Upper lobe of left lung (tissue), 4 donors: Measurements from ENCODE around the gene UBR1.

Experiments
- EP300 ChIP-seq, 4 donors: sonication (generic); formaldehyde crosslinking; IDR thresholded peaks; one replicate each; pipeline ENCODE4 v1.5.1; 2017; ENCODE audit warnings: antibody characterized with exemption in 4 of 4, control low read depth in 2 of 4
- POLR2A ChIP-seq, 4 donors: fragments of 450-650 bp; IDR thresholded peaks; one replicate each; pipeline ENCODE4 v1.5.1; 2016 to 2017; ENCODE audit warnings: antibody characterized with exemption in 4 of 4, mild to moderate bottlenecking in 2 of 4
- POLR2AphosphoS5 ChIP-seq, 2 donors: sonication (generic); formaldehyde crosslinking; IDR thresholded peaks; one replicate each; pipeline ENCODE4 v1.5.1; 2017; ENCODE audit warnings: antibody characterized with exemption in 2 of 2
- TF ChIP-seq, protein P1 (sequence below), 6 experiments: fragments of 450-650 bp in 4 of 6; fragments of 200-600 bp in 2 of 6; sonication (generic) in 2 of 6; IDR thresholded peaks; one replicate each; pipeline ENCODE4 v1.5.1; 2016 to 2019; ENCODE audit warnings: antibody characterized with exemption in 6 of 6

DNA sequence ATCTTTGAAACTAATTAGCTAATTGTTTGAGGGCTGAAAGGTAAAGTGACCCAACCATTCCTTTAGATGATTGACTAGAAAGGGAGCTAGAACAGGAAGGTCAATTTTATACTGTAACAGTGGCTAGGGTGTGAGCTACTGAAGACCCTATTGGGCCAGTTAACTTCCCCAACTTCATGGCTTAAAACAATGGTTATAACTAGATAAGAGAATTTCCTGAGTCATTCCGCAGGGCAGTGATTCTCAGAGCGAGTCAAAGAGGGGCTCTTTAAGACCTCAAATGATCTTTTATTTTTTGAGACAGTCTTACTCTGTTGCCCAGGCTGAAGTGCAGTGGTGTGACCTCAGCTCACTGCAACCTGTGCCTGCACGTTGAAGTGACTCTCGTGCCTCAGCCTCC is 151.5 kb downstream of the UBR1 start:
- TF ChIP-seq POLR2AphosphoS5 (IDR thresholded peaks at IDR 0.05) (no peak), POLR2A (IDR thresholded peaks at IDR 0.05) (no peak), EP300 (IDR thresholded peaks at IDR 0.05) (no peak)
- TF ChIP-seq, protein P1, sequence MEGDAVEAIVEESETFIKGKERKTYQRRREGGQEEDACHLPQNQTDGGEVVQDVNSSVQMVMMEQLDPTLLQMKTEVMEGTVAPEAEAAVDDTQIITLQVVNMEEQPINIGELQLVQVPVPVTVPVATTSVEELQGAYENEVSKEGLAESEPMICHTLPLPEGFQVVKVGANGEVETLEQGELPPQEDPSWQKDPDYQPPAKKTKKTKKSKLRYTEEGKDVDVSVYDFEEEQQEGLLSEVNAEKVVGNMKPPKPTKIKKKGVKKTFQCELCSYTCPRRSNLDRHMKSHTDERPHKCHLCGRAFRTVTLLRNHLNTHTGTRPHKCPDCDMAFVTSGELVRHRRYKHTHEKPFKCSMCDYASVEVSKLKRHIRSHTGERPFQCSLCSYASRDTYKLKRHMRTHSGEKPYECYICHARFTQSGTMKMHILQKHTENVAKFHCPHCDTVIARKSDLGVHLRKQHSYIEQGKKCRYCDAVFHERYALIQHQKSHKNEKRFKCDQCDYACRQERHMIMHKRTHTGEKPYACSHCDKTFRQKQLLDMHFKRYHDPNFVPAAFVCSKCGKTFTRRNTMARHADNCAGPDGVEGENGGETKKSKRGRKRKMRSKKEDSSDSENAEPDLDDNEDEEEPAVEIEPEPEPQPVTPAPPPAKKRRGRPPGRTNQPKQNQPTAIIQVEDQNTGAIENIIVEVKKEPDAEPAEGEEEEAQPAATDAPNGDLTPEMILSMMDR (IDR thresholded peaks at IDR 0.05) = no peak
